T-helper 2 cell (primary cell): ENCODE data around the gene SGMS1.
A peak's percentile ranks its signal among the peaks of the same experiment; 100 is the strongest.

Source experiments
- DNase-seq, 5 experiments: peaks; one replicate each; pipeline versions ENCODE4 v3.0.0 to v3.0.0-alpha.2; 2012 to 2022

Gene SGMS1

GRCh38 chr10:50533296-50533695 lies 90.5 kb downstream of the SGMS1 start:
- DNase-seq = no peak

- DNase-seq = no peak
These were observed 92.2 kb downstream of the SGMS1 start for GRCh38 chr10:50531388-50532077.

- DNase-seq = no peak
These were observed 94.1 kb downstream of the SGMS1 start for GRCh38 chr10:50529660-50530059.

- DNase-seq = no peak
These were observed 95.5 kb downstream of the SGMS1 start for GRCh38 chr10:50528206-50528605.

GRCh38 chr10:50527442-50528043 lies 96.2 kb downstream of the SGMS1 start:
- DNase-seq = peak in 2 of 5 experiments; percentile 32 to 80

- no peak for DNase-seq
These were observed 97.6 kb downstream of the SGMS1 start for GRCh38 chr10:50526185-50526584.

- DNase-seq = no peak
These were observed 100.4 kb downstream of the SGMS1 start for GRCh38 chr10:50523357-50523756.

- no peak for DNase-seq
These were observed 100.8 kb downstream of the SGMS1 start for GRCh38 chr10:50522908-50523307.

GRCh38 chr10:50520115-50520514 lies 103.6 kb downstream of the SGMS1 start:
- no peak for DNase-seq

GRCh38 chr10:50517626-50518025 lies 106.1 kb downstream of the SGMS1 start:
- no peak for DNase-seq

- DNase-seq = no peak
These were observed 107.6 kb downstream of the SGMS1 start for GRCh38 chr10:50516171-50516570.

GRCh38 chr10:50515420-50515819 lies 108.3 kb downstream of the SGMS1 start:
- no peak for DNase-seq

GRCh38 chr10:50514995-50515394 lies 108.8 kb downstream of the SGMS1 start:
- DNase-seq = no peak

- DNase-seq = no peak
These were observed 109.8 kb downstream of the SGMS1 start for GRCh38 chr10:50513956-50514355.

GRCh38 chr10:50512743-50513416 lies 110.9 kb downstream of the SGMS1 start:
- peak in 2 of 5 experiments; percentile 46 to 83 for DNase-seq

- no peak for DNase-seq
These were observed 111.6 kb downstream of the SGMS1 start for GRCh38 chr10:50512214-50512595.

GRCh38 chr10:50511492-50512213 lies 112.1 kb downstream of the SGMS1 start:
- peak in 1 of 5 experiments; percentile 89 for DNase-seq

- peak in 1 of 5 experiments; percentile 52 for DNase-seq
These were observed 113.0 kb downstream of the SGMS1 start for GRCh38 chr10:50510517-50511473.

- DNase-seq = peak in 3 of 5 experiments; percentile 14 to 97 (median 54)
These were observed 115.3 kb downstream of the SGMS1 start for GRCh38 chr10:50508315-50509051.

- DNase-seq = no peak
These were observed 116.7 kb downstream of the SGMS1 start for GRCh38 chr10:50506861-50507573.

GRCh38 chr10:50504389-50504788 lies 119.4 kb downstream of the SGMS1 start:
- DNase-seq = no peak
